HG02678 (cell line): ENCODE data around the gene TNFSF9.

Source experiments
- ATAC-seq: cut with Tn5 transposase; IDR thresholded peaks from one replicate; pipeline ENCODE4 v1.9.1; 2021; ENCODE audit warnings: mild to moderate bottlenecking, moderate library complexity; ENCODE audit not compliant: unreplicated experiment

TNFSF9 gene

GRCh38 chr19:6530386-6531162, at the start of gene TNFSF9:
Gene TNFSF9, plus strand, starts transcription at chr19:6531026. Its CDS starts 11 bp downstream, at chr19:6531037.
- ATAC-seq = peak; percentile 43

- peak; percentile 76 for ATAC-seq
These were observed 49.1 kb upstream of the TNFSF9 start, which contains the start of gene DENND1C for GRCh38 chr19:6481541-6482342. Gene DENND1C, minus strand, starts transcription at chr19:6481787. Its CDS starts 92 bp downstream, at chr19:6481695.

GRCh38 chr19:6482343-6482686, 48.5 kb upstream of the TNFSF9 start:
- ATAC-seq = no peak

GRCh38 chr19:6483235-6483634, 47.6 kb upstream of the TNFSF9 start:
- ATAC-seq = no peak

- ATAC-seq = no peak
These were observed 46.6 kb upstream of the TNFSF9 start for GRCh38 chr19:6484230-6484629.

GRCh38 chr19:6484831-6485230, 46.0 kb upstream of the TNFSF9 start:
- ATAC-seq = no peak

- ATAC-seq = peak; percentile 52
These were observed 41.4 kb upstream of the TNFSF9 start for GRCh38 chr19:6489278-6490061.

GRCh38 chr19:6490134-6490533, 40.7 kb upstream of the TNFSF9 start:
- ATAC-seq = no peak

GRCh38 chr19:6491802-6492592, 38.8 kb upstream of the TNFSF9 start:
- no peak for ATAC-seq

GRCh38 chr19:6494438-6495036, 36.3 kb upstream of the TNFSF9 start:
- no peak for ATAC-seq

- ATAC-seq = no peak
These were observed 34.9 kb upstream of the TNFSF9 start for GRCh38 chr19:6495947-6496346.

GRCh38 chr19:6498294-6499036, 32.4 kb upstream of the TNFSF9 start:
- ATAC-seq = no peak

GRCh38 chr19:6499052-6499790, 31.6 kb upstream of the TNFSF9 start:
- ATAC-seq = no peak

- no peak for ATAC-seq
These were observed 29.7 kb upstream of the TNFSF9 start for GRCh38 chr19:6500837-6501739.

GRCh38 chr19:6501740-6502648, 28.8 kb upstream of the TNFSF9 start, which contains the start of gene TUBB4A:
Gene TUBB4A, minus strand, starts transcription at chr19:6502309. Its CDS starts 97 bp downstream, at chr19:6502212.
- no peak for ATAC-seq

GRCh38 chr19:6503407-6504201, 27.2 kb upstream of the TNFSF9 start:
- no peak for ATAC-seq
